Effector CD8-positive, alpha-beta T cell (primary cell): ENCODE measurements around the gene XPOT.
"Not testable (repeated sequence)": the region's sequence is repeated elsewhere in the genome, so short reads cannot be mapped to it uniquely, and the experiment has no call there.

Source experiments
- DNase-seq: peaks from one replicate; lab custom pipeline; 2025; lab: John Stamatoyannopoulos, UW
- total RNA-seq, 4 experiments: gene quantifications; one replicate each; lab custom pipeline; 2026; lab: John Stamatoyannopoulos, UW

The XPOT gene
- 181 to 414 (median 238) reads per million in 4 experiments for total RNA-seq

GRCh38 chr12:64403707-64404469 lies at the start of gene XPOT:
Gene XPOT, plus strand, starts transcription at chr12:64404392. Its CDS starts 5,644 bp downstream, at chr12:64410036.
- DNase-seq: peak; percentile 84

- not testable (repeated sequence) for DNase-seq
Measured at GRCh38 chr12:64356209-64356608, 48.0 kb upstream of the XPOT start.

GRCh38 chr12:64361173-64361572 lies 43.0 kb upstream of the XPOT start:
- not testable (repeated sequence) for DNase-seq

GRCh38 chr12:64362721-64363305 lies 41.4 kb upstream of the XPOT start:
- no peak for DNase-seq

- no peak for DNase-seq
Measured at GRCh38 chr12:64383675-64384074, 20.5 kb upstream of the XPOT start.

- DNase-seq: no peak
Measured at GRCh38 chr12:64385019-64385418, 19.2 kb upstream of the XPOT start.

- DNase-seq: no peak
Measured at GRCh38 chr12:64385468-64385867, 18.7 kb upstream of the XPOT start.

- DNase-seq: no peak
Measured at GRCh38 chr12:64387197-64387816, 16.9 kb upstream of the XPOT start.

- DNase-seq: no peak
Measured at GRCh38 chr12:64389154-64389553, 15.0 kb upstream of the XPOT start.

GRCh38 chr12:64390275-64390851 lies 13.8 kb upstream of the XPOT start, which contains the start of gene C12orf56:
Gene C12orf56, minus strand, starts transcription at chr12:64390758. Its CDS starts 193 bp downstream, at chr12:64390565.
- DNase-seq: no peak

- no peak for DNase-seq
Measured at GRCh38 chr12:64392221-64392620, 12.0 kb upstream of the XPOT start.

- no peak for DNase-seq
Measured at GRCh38 chr12:64395739-64396138, 8.5 kb upstream of the XPOT start.

- no peak for DNase-seq
Measured at GRCh38 chr12:64400041-64400440, 4.2 kb upstream of the XPOT start.

GRCh38 chr12:64402181-64402580 lies 2.0 kb upstream of the XPOT start:
- no peak for DNase-seq

- peak; percentile 41 for DNase-seq
Measured at GRCh38 chr12:64404470-64405256, 471 bp downstream of the XPOT start.

- no peak for DNase-seq
Measured at GRCh38 chr12:64407342-64408223, 3.4 kb downstream of the XPOT start.

GRCh38 chr12:64411427-64411826 lies 7.2 kb downstream of the XPOT start:
- DNase-seq: no peak

GRCh38 chr12:64412459-64412858 lies 8.3 kb downstream of the XPOT start:
- no peak for DNase-seq

- no peak for DNase-seq
Measured at GRCh38 chr12:64413884-64414283, 9.7 kb downstream of the XPOT start.

GRCh38 chr12:64418209-64418608 lies 14.0 kb downstream of the XPOT start:
- DNase-seq: no peak

GRCh38 chr12:64419696-64420095 lies 15.5 kb downstream of the XPOT start:
- no peak for DNase-seq
